ENCODE measurements around the gene TRIM47. TPM values are rescaled to one million over a fixed set of nuclear protein-coding genes. Genes with fewer than 3 reads are reported as not detected.
"Not testable (repeated sequence)": the region's sequence is repeated elsewhere in the genome, so short reads cannot be mapped to it uniquely, and the experiment has no call there.

Gene TRIM47
- total RNA-seq, 1 donor from 2014 or later, result 56.5 TPM

GRCh38 chr17:75875182-75875939 lies 3.0 kb downstream of the TRIM47 start:
- no peak for TF ChIP-seq CTCF (IDR thresholded peaks at IDR 0.05; ENCODE audit: insufficient read depth, low read length, poor library complexity, severe bottlenecking)

GRCh38 chr17:75874323-75875181 lies 3.8 kb downstream of the TRIM47 start:
- Histone ChIP-seq H3K27me3 (ENCODE audit: control insufficient read depth, insufficient read depth, low read length) (no peaks in the 10 kb centered on the region), H3K4me3 (ENCODE audit: low read depth, low read length) (no peak overlapping the region), H3K36me3 (ENCODE audit: control insufficient read depth, insufficient read depth, low read length) (no peaks in the 10 kb centered on the region)
- no peak for TF ChIP-seq CTCF (IDR thresholded peaks at IDR 0.05; ENCODE audit: insufficient read depth, low read length, poor library complexity, severe bottlenecking)
- no peak for DNase-seq (ENCODE audit: low read depth)

More at GRCh38 chr17:75875182-75875939, 3.0 kb downstream of the TRIM47 start:
- H3K4me3 ChIP-seq (ENCODE audit: low read depth, low read length), result no peak overlapping the region
- no peaks in the 10 kb centered on the region for H3K36me3 ChIP-seq (ENCODE audit: control insufficient read depth, insufficient read depth, low read length)
- no peaks in the 10 kb centered on the region for H3K27me3 ChIP-seq (ENCODE audit: control insufficient read depth, insufficient read depth, low read length)
- no peak for DNase-seq (ENCODE audit: low read depth)

- Histone ChIP-seq H3K36me3 (ENCODE audit: control insufficient read depth, insufficient read depth, low read length) (no peaks in the 10 kb centered on the region), H3K27me3 (ENCODE audit: control insufficient read depth, insufficient read depth, low read length) (no peaks in the 10 kb centered on the region), H3K4me3 (ENCODE audit: low read depth, low read length) (no peak overlapping the region)
- no peak for DNase-seq (ENCODE audit: low read depth)
- TF ChIP-seq CTCF (IDR thresholded peaks at IDR 0.05; ENCODE audit: insufficient read depth, low read length, poor library complexity, severe bottlenecking), result no peak
These were observed 4.6 kb downstream of the TRIM47 start for GRCh38 chr17:75873587-75874322.

- TF ChIP-seq CTCF (IDR thresholded peaks at IDR 0.05; ENCODE audit: insufficient read depth, low read length, poor library complexity, severe bottlenecking), result no peak
- no peaks in the 10 kb centered on the region for H3K36me3 ChIP-seq (ENCODE audit: control insufficient read depth, insufficient read depth, low read length)
- H3K4me3 ChIP-seq (ENCODE audit: low read depth, low read length), result no peak overlapping the region
- DNase-seq (ENCODE audit: low read depth), result no peak
- H3K27me3 ChIP-seq (ENCODE audit: control insufficient read depth, insufficient read depth, low read length), result no peaks in the 10 kb centered on the region
These were observed 5.7 kb downstream of the TRIM47 start for GRCh38 chr17:75872434-75873351.

- not testable (repeated sequence) for DNase-seq (ENCODE audit: low read depth); H3K27me3 ChIP-seq (ENCODE audit: control insufficient read depth, insufficient read depth, low read length); H3K4me3 ChIP-seq (ENCODE audit: low read depth, low read length); H3K36me3 ChIP-seq (ENCODE audit: control insufficient read depth, insufficient read depth, low read length)
These were observed 8.2 kb downstream of the TRIM47 start for GRCh38 chr17:75870228-75870627.

Data from kidney epithelial cell (primary cell).